ENCODE results near the gene SMIM28. TPM values are rescaled to one million over a fixed set of nuclear protein-coding genes. Genes with fewer than 3 reads are reported as not detected.
A peak's percentile ranks its signal among the peaks of the same experiment; 100 is the strongest.

SMIM28 gene
- total and polyA plus RNA-seq, 9 of the 15 experiments (the other 6 are each of a cell fraction or from before 2014, with no cell fraction given) = not detected

DNA sequence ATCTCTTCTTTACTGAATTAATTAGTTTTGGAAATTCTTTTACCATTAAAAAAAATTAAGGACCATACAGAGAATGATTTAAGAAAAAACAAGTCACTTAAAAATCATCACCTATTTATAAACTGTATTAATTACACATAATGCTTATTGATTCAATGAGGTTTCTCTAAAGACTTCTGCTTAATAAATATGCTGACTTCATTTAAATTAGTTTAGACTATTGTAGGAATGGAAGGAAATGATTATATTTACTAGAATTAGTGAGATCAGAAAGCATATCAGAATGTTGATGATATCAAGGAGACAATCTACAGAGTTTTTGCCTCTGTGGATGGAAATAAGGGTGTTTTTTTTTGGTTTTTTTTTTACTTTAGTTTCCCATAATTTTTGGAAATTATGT, 34.6 kb upstream of the SMIM28 start:
- H2AFZ ChIP-seq (ENCODE audit: low read depth, low read length) = no peak overlapping the region
- FAIRE-seq = no peak
- H3K9me1 ChIP-seq (ENCODE audit: control insufficient read depth, insufficient read depth, low read length) = no peaks in the 10 kb centered on the region
- no peaks in the 10 kb centered on the region for H3K9me3 ChIP-seq (replicated peaks; ENCODE audit: control insufficient read depth, insufficient read depth, low read depth, low read length)
- peaks cover 6 to 7% of the 10 kb centered on the region in 2 experiments; a peak in 3 of 5 replicates for H3K27me3 ChIP-seq (ENCODE audit: control insufficient read depth in 2 of 2, insufficient read depth in 2 of 2, low read length in 2 of 2)
- ChIA-PET CTCF (ENCODE audit: low intra/inter-chr PET ratio) (no interaction called here), POLR2A (no interaction called here)
- no peaks in the 10 kb centered on the region for H3K4me1 ChIP-seq (replicated peaks in 1 of 2; ENCODE audit: control insufficient read depth in 2 of 2, insufficient read depth in 2 of 2, low read length in 2 of 2)
- no TSS peak for BruUV-seq (replicated peaks)
- H3K36me3 ChIP-seq (ENCODE audit: control insufficient read depth, insufficient read depth, low read length) = no peaks in the 10 kb centered on the region
- H3K4me2 ChIP-seq (ENCODE audit: insufficient read depth, low read length) = no peak overlapping the region
- intact Hi-C loops (cut with micrococcal nuclease) = no loop called here
- no peak overlapping the region for H3K27ac ChIP-seq (ENCODE audit: extremely low read depth, low read depth, low read length)
- ATAC-seq = no peak
- in situ Hi-C loops (cut with MboI) = no loop called here
- no peak overlapping the region for H3K4me3 ChIP-seq
- H3K79me2 ChIP-seq (ENCODE audit: control insufficient read depth, insufficient read depth, low read length) = no peaks in the 10 kb centered on the region
- no peak overlapping the region for H3K9ac ChIP-seq (ENCODE audit: insufficient read depth in 1 of 2, low read depth in 2 of 2, low read length in 2 of 2)
- TF ChIP-seq GATA2 (CRISPR knock-in tag; IDR thresholded peaks at IDR 0.05) (no peak), MAFF (IDR thresholded peaks at IDR 0.05; ENCODE audit: low read length) (no peak), ZNF316 (IDR thresholded peaks at IDR 0.05) (peak; percentile 74), ZNF584 (CRISPR knock-in tag; IDR thresholded peaks at IDR 0.05; ENCODE audit: low read depth) (no peak), ZSCAN29 (IDR thresholded peaks at IDR 0.05) (no peak), NCOA1 (IDR thresholded peaks at IDR 0.05; ENCODE audit: low read depth) (no peak), RFX1 (IDR thresholded peaks at IDR 0.05) (no peak), ZBTB8A (IDR thresholded peaks at IDR 0.05; ENCODE audit: partially characterized antibody) (no peak), C11orf30 (IDR thresholded peaks at IDR 0.05; ENCODE audit: low read depth) (peak; percentile 59; the same call in 1 of the 2 replicates), CBX5 (IDR thresholded peaks at IDR 0.05; ENCODE audit: borderline replicate concordance, low read depth) (no peak)
- no peaks in the 10 kb centered on the region for H4K20me1 ChIP-seq (replicated peaks; ENCODE audit: control insufficient read depth, insufficient read depth, low read length)
- DNase-seq (ENCODE audit: extremely low read depth in 1 of 4, low spot score in 3 of 4) = no peak
